Left ventricle myocardium inferior (tissue), 1 donor: ENCODE measurements around the gene LAMC3. TPM values are rescaled to one million over a fixed set of nuclear protein-coding genes. Genes with fewer than 3 reads are reported as not detected.

Source experiments
- DNase-seq: peaks from one replicate; pipeline ENCODE4 v3.0.0-alpha.2; 2020
- H3K27ac ChIP-seq: fragments of 200-600 bp; replicated peaks from 2 replicates; pipeline ENCODE4 v1.8.0; 2021
- H3K27me3 ChIP-seq: fragments of 200-600 bp; 2 replicates; pipeline ENCODE4 v1.8.0; 2021; ENCODE audit warnings: low read depth
- H3K36me3 ChIP-seq: fragments of 200-600 bp; 2 replicates; pipeline ENCODE4 v1.8.0; 2021
- H3K4me1 ChIP-seq: fragments of 200-600 bp; 2 replicates; pipeline ENCODE4 v1.8.0; 2021
- H3K4me3 ChIP-seq: fragments of 200-600 bp; 2 replicates; pipeline ENCODE4 v1.8.0; 2021; ENCODE audit warnings: mild to moderate bottlenecking, moderate library complexity
- H3K9me3 ChIP-seq: fragments of 200-600 bp; replicated peaks from 2 replicates; pipeline ENCODE4 v1.8.0; 2021
- CTCF ChIP-seq: fragments of 200-600 bp; IDR thresholded peaks from 2 replicates; pipeline ENCODE4 v1.8.0; 2021; ENCODE audit warnings: antibody characterized with exemption, mild to moderate bottlenecking, borderline replicate concordance
- intact Hi-C: fragments of 100-400 bp; cut with micrococcal nuclease; formaldehyde crosslinking; loops from one replicate; pipeline ENCODE4 v1.11.0; 2022
- total RNA-seq: library from RNA; stranded (reverse); fragmentation: NEBNext Ultra II Directional; extraction: Animal tissue kit (Norgen Biotek cat#: 25700); gene quantifications from one replicate; pipeline ENCODE4 v1.2.1, GENCODE V29; 2021
- donor health status: DM: no; HTN: yes; CAD: no; lungs with severe emphysema.

The LAMC3 gene
- total RNA-seq, 1 donor from 2014 or later, result 0.66 TPM

GRCh38 chr9:130983970-130984369 is 25.0 kb upstream of the LAMC3 start:
- Histone ChIP-seq H3K4me1 (no peaks in the 10 kb centered on the region), H3K4me3 (no peak overlapping the region), H3K9me3 (no peaks in the 10 kb centered on the region), H3K36me3 (no peaks in the 10 kb centered on the region), H3K27ac (no peak overlapping the region), H3K27me3 (peaks cover 48% of the 10 kb centered on the region)
- intact Hi-C loops, result no loop called here
- no peak for DNase-seq
- no peak for TF ChIP-seq CTCF

- Histone ChIP-seq H3K27me3 (peaks cover 52% of the 10 kb centered on the region), H3K9me3 (no peaks in the 10 kb centered on the region), H3K36me3 (no peaks in the 10 kb centered on the region), H3K4me1 (no peaks in the 10 kb centered on the region), H3K4me3 (no peak overlapping the region), H3K27ac (no peak overlapping the region)
- no peak for DNase-seq
- intact Hi-C loops, result no loop called here
- no peak for TF ChIP-seq CTCF
These were observed 24.5 kb upstream of the LAMC3 start for GRCh38 chr9:130984521-130984920.

GRCh38 chr9:130985029-130985428 is 23.9 kb upstream of the LAMC3 start:
- no peak for TF ChIP-seq CTCF
- H3K36me3 ChIP-seq, result no peaks in the 10 kb centered on the region
- no peaks in the 10 kb centered on the region for H3K4me1 ChIP-seq
- H3K4me3 ChIP-seq, result no peak overlapping the region
- intact Hi-C loops, result no loop called here
- no peak for DNase-seq
- no peak overlapping the region for H3K27ac ChIP-seq
- peaks cover 51% of the 10 kb centered on the region for H3K27me3 ChIP-seq
- H3K9me3 ChIP-seq, result no peaks in the 10 kb centered on the region

- H3K9me3 ChIP-seq, result no peaks in the 10 kb centered on the region
- H3K4me1 ChIP-seq, result no peaks in the 10 kb centered on the region
- no peak for DNase-seq
- no peak overlapping the region for H3K4me3 ChIP-seq
- TF ChIP-seq CTCF, result no peak
- H3K36me3 ChIP-seq, result no peaks in the 10 kb centered on the region
- H3K27ac ChIP-seq, result no peak overlapping the region
- intact Hi-C loops, result no loop called here
- H3K27me3 ChIP-seq, result peaks cover 47% of the 10 kb centered on the region
These were observed 23.3 kb upstream of the LAMC3 start for GRCh38 chr9:130985606-130986162.

GRCh38 chr9:130986356-130986965 is 22.5 kb upstream of the LAMC3 start:
- intact Hi-C loops, result no loop called here
- Histone ChIP-seq H3K9me3 (no peaks in the 10 kb centered on the region), H3K27me3 (peaks cover 48% of the 10 kb centered on the region), H3K4me1 (no peaks in the 10 kb centered on the region), H3K27ac (no peak overlapping the region), H3K4me3 (no peak overlapping the region), H3K36me3 (no peaks in the 10 kb centered on the region)
- no peak for TF ChIP-seq CTCF
- DNase-seq, result no peak
